Esophagus muscularis mucosa (tissue), 4 donors: ENCODE data around the gene C10orf53. TPM values are rescaled to one million over a fixed set of nuclear protein-coding genes. Genes with fewer than 3 reads are reported as not detected.
A peak's percentile ranks its signal among the peaks of the same experiment; 100 is the strongest.
"Not testable (repeated sequence)": the region's sequence is repeated elsewhere in the genome, so short reads cannot be mapped to it uniquely, and the experiment has no call there.

Experiments used
- DNase-seq: peaks from one replicate; pipeline ENCODE4 v3.0.0-alpha.2; 2017; ENCODE audit errors: extremely low spot score
- H3K27ac ChIP-seq, 4 donors: fragments of 200-600 bp; sonication (generic); replicated peaks in 1 of 4; 1 replicate in 3 of 4; 2 replicates in 1 of 4; pipeline ENCODE4 v1.5.1; 2016 to 2019; ENCODE audit warnings: mild to moderate bottlenecking in 1 of 4
- H3K27me3 ChIP-seq, 4 donors: fragments of 200-600 bp; sonication (generic); one replicate each; pipeline versions ENCODE4 v1.5.1 to v1.6.0; 2016 to 2019
- H3K36me3 ChIP-seq, 4 donors: fragments of 200-600 bp; sonication (generic); one replicate each; pipeline ENCODE4 v1.5.1; 2016 to 2019
- H3K4me1 ChIP-seq, 4 donors: fragments of 200-600 bp; sonication (generic); one replicate each; pipeline ENCODE4 v1.5.1; 2016 to 2019
- H3K4me3 ChIP-seq, 4 donors: fragments of 200-600 bp; sonication (generic); 1 replicate in 2 of 4; 2 replicates in 2 of 4; pipeline ENCODE4 v1.5.1; 2016 to 2019; ENCODE audit warnings: mild to moderate bottlenecking in 4 of 4, moderate library complexity in 1 of 4
- H3K9me3 ChIP-seq, 4 donors: fragments of 200-600 bp; sonication (generic); 1 replicate in 3 of 4; 2 replicates in 1 of 4; pipeline ENCODE4 v1.5.1; 2016 to 2019
- EP300 ChIP-seq: sonication (generic); formaldehyde crosslinking; IDR thresholded peaks from one replicate; pipeline ENCODE4 v1.6.1; 2017; ENCODE audit warnings: antibody characterized with exemption
- POLR2A ChIP-seq: fragments of 450-650 bp; IDR thresholded peaks from one replicate; pipeline ENCODE4 v1.6.1; 2017; ENCODE audit warnings: antibody characterized with exemption, moderate library complexity, mild to moderate bottlenecking, low read depth
- POLR2AphosphoS5 ChIP-seq, 2 donors: sonication (generic); formaldehyde crosslinking; IDR thresholded peaks; one replicate each; pipeline ENCODE4 v1.6.1; 2017; ENCODE audit warnings: antibody characterized with exemption in 2 of 2
- WGBS: methylation state at CpG from one replicate; pipeline ENCODE4 v1.1.5; 2018; 5-methylcytosine and 5-hydroxymethylcytosine counted together
- intact Hi-C: fragments of 100-400 bp; cut with DNase I; formaldehyde crosslinking; loops from one replicate; pipeline ENCODE4 v1.15.1; 2023
- total RNA-seq, 4 donors: library from RNA; depleted of rRNA; stranded (reverse); fragments of >200 nt; gene quantifications; one replicate each; pipeline versions ENCODE4 v1.1.0 to v1.2.1, GENCODE V29; 2016
- TF ChIP-seq, protein P1 (sequence below), 3 experiments: fragments of 200-600 bp in 2 of 3; fragments of 450-650 bp in 1 of 3; sonication (generic) in 2 of 3; IDR thresholded peaks; one replicate each; pipeline ENCODE4 v1.5.1; 2017 to 2019; ENCODE audit warnings: antibody characterized with exemption in 3 of 3, mild to moderate bottlenecking in 2 of 3, moderate library complexity in 1 of 3

C10orf53 gene
- total RNA-seq, 4 donors from 2014 or later, result not detected

GRCh38 chr10:49707585-49707984 is 28.1 kb downstream of the C10orf53 start:
- WGBS, result 78% methylated on average over 3 of the region's 3 CpGs

GRCh38 chr10:49709934-49710333 is 30.5 kb downstream of the C10orf53 start:
- intact Hi-C loops, result no loop called here
- H3K4me1 ChIP-seq, result no peaks in the 10 kb centered on the region
- H3K36me3 ChIP-seq, result no peaks in the 10 kb centered on the region
- TF ChIP-seq, protein P1, sequence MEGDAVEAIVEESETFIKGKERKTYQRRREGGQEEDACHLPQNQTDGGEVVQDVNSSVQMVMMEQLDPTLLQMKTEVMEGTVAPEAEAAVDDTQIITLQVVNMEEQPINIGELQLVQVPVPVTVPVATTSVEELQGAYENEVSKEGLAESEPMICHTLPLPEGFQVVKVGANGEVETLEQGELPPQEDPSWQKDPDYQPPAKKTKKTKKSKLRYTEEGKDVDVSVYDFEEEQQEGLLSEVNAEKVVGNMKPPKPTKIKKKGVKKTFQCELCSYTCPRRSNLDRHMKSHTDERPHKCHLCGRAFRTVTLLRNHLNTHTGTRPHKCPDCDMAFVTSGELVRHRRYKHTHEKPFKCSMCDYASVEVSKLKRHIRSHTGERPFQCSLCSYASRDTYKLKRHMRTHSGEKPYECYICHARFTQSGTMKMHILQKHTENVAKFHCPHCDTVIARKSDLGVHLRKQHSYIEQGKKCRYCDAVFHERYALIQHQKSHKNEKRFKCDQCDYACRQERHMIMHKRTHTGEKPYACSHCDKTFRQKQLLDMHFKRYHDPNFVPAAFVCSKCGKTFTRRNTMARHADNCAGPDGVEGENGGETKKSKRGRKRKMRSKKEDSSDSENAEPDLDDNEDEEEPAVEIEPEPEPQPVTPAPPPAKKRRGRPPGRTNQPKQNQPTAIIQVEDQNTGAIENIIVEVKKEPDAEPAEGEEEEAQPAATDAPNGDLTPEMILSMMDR (IDR thresholded peaks at IDR 0.05), result no peak
- no peak for TF ChIP-seq POLR2AphosphoS5 (IDR thresholded peaks at IDR 0.05)
- no peak for TF ChIP-seq POLR2A
- TF ChIP-seq EP300, result no peak
- H3K27ac ChIP-seq, result no peak overlapping the region
- WGBS, result 81% methylated on average over 5 of the region's 5 CpGs
- no peak overlapping the region for H3K4me3 ChIP-seq
- DNase-seq, result peak; percentile 74
- H3K27me3 ChIP-seq, result peaks cover 0 to 19% (median 0%) of the 10 kb centered on the region in 4 donors
- peaks cover 0 to 7% (median 0%) of the 10 kb centered on the region in 4 donors for H3K9me3 ChIP-seq

More at GRCh38 chr10:49707585-49707984, 28.1 kb downstream of the C10orf53 start:
- H3K9me3 ChIP-seq, result no peaks in the 10 kb centered on the region
- no peaks in the 10 kb centered on the region for H3K36me3 ChIP-seq
- H3K27ac ChIP-seq, result no peak overlapping the region
- intact Hi-C loops, result no loop called here
- no peak for DNase-seq
- peaks cover 0 to 19% (median 0%) of the 10 kb centered on the region in 4 donors for H3K27me3 ChIP-seq
- H3K4me3 ChIP-seq, result no peak overlapping the region
- no peak for TF ChIP-seq POLR2AphosphoS5 (IDR thresholded peaks at IDR 0.05)
- no peak for TF ChIP-seq EP300
- TF ChIP-seq, protein P1 (IDR thresholded peaks at IDR 0.05), result no peak
- TF ChIP-seq POLR2A, result no peak
- no peaks in the 10 kb centered on the region for H3K4me1 ChIP-seq

DNA sequence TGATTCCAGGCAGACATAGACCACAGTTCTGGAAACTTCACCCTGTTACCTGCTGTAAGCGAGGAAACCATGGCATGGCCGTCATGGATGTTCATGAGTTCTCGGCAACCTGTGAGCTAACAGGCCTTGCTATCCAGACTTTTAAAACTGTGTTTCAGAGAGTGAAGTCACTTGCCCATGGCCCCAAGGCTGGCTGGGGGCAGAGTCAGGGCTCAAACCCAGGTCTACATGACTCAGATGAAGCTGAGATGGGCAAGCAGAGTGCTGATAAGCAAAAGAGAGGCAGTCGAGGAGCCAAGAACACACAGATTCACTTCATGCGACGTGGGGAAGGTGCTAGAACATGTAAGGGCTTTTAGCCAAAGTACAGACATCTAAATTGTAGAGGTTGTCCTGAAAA is 31.5 kb downstream of the C10orf53 start:
- intact Hi-C loops, result no loop called here
- no peak overlapping the region for H3K27ac ChIP-seq
- no peaks in the 10 kb centered on the region for H3K4me1 ChIP-seq
- H3K4me3 ChIP-seq, result no peak overlapping the region
- TF ChIP-seq POLR2AphosphoS5 (IDR thresholded peaks at IDR 0.05) (no peak), POLR2A (no peak), EP300 (no peak)
- TF ChIP-seq, protein P1 (IDR thresholded peaks at IDR 0.05), result no peak
- peaks cover 0 to 19% (median 0%) of the 10 kb centered on the region in 4 donors for H3K27me3 ChIP-seq
- H3K9me3 ChIP-seq, result peaks cover 0 to 7% (median 3%) of the 10 kb centered on the region in 4 donors
- DNase-seq, result peak; percentile 70
- no peaks in the 10 kb centered on the region for H3K36me3 ChIP-seq
- WGBS, result 78% methylated on average over 6 of the region's 6 CpGs

GRCh38 chr10:49711481-49711880 is 32.0 kb downstream of the C10orf53 start:
- Histone ChIP-seq H3K4me1 (no peaks in the 10 kb centered on the region), H3K9me3 (peaks cover 0 to 7% (median 3%) of the 10 kb centered on the region in 4 donors), H3K27me3 (peaks cover 0 to 19% (median 0%) of the 10 kb centered on the region in 4 donors), H3K27ac (no peak overlapping the region), H3K4me3 (no peak overlapping the region), H3K36me3 (no peaks in the 10 kb centered on the region)
- WGBS, result 70% methylated on average over 8 of the region's 8 CpGs
- intact Hi-C loops, result no loop called here
- TF ChIP-seq POLR2AphosphoS5 (IDR thresholded peaks at IDR 0.05) (no peak), EP300 (no peak), POLR2A (no peak)
- TF ChIP-seq, protein P1 (IDR thresholded peaks at IDR 0.05), result no peak
- DNase-seq, result peak; percentile 55

- DNase-seq, result peak; percentile 47
- peaks cover 0 to 19% (median 0%) of the 10 kb centered on the region in 4 donors for H3K27me3 ChIP-seq
- no peaks in the 10 kb centered on the region for H3K36me3 ChIP-seq
- WGBS, result 66% methylated on average over 5 of the region's 5 CpGs
- H3K9me3 ChIP-seq, result peaks cover 0 to 7% (median 3%) of the 10 kb centered on the region in 4 donors
- H3K4me3 ChIP-seq, result no peak overlapping the region
- no peaks in the 10 kb centered on the region for H3K4me1 ChIP-seq
- no peak overlapping the region for H3K27ac ChIP-seq
- intact Hi-C loops, result no loop called here
- TF ChIP-seq POLR2A, result no peak
These were observed 33.8 kb downstream of the C10orf53 start for GRCh38 chr10:49713266-49713665.

GRCh38 chr10:49715157-49715556 is 35.7 kb downstream of the C10orf53 start:
- H3K36me3 ChIP-seq, intact Hi-C loops, H3K4me3 ChIP-seq, H3K9me3 ChIP-seq, H3K4me1 ChIP-seq, H3K27ac ChIP-seq: not testable (repeated sequence)
- peak; percentile 12 for DNase-seq
- peaks cover 0 to 19% (median 0%) of the 10 kb centered on the region in 4 donors for H3K27me3 ChIP-seq
- WGBS, result 96% methylated on average over 4 of the region's 7 CpGs
